ENCODE data around the gene AGRP.

DNA sequence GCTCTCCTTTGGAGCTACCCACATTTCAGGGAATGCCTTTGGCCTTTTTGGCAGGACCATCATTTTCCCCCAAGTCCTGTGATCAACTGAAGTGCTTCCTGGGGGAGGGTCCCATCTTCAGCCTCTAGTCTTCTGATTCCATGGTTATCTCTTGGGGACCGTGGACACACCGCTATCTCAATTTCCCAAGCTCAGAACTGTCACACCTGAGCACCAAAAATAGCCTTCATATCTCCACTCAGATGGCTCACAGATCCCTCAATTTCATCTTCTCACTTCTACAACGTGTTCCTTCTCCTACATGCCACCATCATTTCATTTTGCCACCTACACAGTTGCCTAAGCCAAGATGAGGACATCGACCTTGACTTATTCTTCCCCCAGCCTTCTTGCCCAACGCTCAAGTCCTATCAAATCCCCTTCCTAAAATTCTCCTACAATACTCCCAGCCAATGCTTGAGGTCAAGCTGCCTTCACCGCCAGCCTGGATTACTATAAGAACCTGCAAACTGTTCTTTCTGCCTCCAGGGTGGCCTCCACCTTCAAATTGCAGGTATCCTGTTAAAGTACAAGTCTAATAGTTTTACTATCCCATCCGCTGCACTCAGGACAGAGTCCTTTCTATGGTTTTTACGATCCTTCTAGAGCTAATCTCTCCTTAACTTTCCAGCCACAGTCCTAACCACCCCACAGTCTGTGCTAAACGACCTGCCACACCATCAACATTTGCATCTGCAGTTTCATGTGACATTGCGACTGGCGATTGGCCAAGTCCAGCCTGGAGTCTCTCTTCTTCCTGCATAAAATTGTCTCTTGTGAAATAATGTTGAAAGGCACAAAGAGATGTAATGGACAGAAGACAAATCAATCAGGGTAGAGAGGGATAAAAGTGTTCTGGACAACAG is 8.5 kb downstream of the AGRP start:
- TF ChIP-seq, protein P1, sequence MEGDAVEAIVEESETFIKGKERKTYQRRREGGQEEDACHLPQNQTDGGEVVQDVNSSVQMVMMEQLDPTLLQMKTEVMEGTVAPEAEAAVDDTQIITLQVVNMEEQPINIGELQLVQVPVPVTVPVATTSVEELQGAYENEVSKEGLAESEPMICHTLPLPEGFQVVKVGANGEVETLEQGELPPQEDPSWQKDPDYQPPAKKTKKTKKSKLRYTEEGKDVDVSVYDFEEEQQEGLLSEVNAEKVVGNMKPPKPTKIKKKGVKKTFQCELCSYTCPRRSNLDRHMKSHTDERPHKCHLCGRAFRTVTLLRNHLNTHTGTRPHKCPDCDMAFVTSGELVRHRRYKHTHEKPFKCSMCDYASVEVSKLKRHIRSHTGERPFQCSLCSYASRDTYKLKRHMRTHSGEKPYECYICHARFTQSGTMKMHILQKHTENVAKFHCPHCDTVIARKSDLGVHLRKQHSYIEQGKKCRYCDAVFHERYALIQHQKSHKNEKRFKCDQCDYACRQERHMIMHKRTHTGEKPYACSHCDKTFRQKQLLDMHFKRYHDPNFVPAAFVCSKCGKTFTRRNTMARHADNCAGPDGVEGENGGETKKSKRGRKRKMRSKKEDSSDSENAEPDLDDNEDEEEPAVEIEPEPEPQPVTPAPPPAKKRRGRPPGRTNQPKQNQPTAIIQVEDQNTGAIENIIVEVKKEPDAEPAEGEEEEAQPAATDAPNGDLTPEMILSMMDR (IDR thresholded peaks at IDR 0.05; ENCODE audit: low read depth, low read length, poor library complexity, severe bottlenecking), result no peak
- TF ChIP-seq EZH2phosphoT487 (IDR thresholded peaks at IDR 0.05; ENCODE audit: borderline replicate concordance, low read length), result no peak

Data from DOHH2 (cell line).